HG03442 (cell line): ENCODE data around the gene GARIN5A.
"Not testable (repeated sequence)": the region's sequence is repeated elsewhere in the genome, so short reads cannot be mapped to it uniquely, and the experiment has no call there.

ENCODE experiments used
- ATAC-seq: cut with Tn5 transposase; IDR thresholded peaks from one replicate; pipeline ENCODE4 v1.9.1; 2021; ENCODE audit warnings: mild to moderate bottlenecking, moderate library complexity; ENCODE audit not compliant: unreplicated experiment

GARIN5A gene

DNA sequence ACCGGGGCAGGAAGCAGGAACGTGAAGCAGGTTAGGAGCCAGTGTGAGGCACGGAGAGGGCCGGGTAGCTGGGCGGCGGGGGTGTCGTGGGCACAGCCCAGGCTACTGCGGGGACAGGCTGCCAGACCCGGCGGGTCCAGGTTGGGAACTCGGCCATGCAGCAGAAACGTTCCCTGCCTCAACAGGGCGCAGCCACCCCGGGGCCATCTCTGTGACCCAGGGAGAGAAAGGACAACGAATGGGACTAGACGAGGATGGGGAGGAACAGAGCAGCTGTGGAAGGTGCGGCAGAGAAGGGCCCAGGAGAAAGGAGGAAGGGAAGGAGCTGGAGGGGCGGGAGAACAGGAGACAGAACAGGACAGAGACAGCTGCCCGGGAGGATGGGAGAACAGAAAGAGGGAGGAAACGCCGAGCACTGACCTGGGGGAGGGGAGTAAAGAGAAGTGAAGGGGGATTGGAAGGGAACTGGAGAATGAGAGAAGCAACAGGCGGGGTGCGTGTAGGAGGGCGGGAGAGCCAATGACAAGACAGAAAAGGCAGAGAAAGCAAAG, 12.9 kb upstream of the GARIN5A start:
- no peak for ATAC-seq

DNA sequence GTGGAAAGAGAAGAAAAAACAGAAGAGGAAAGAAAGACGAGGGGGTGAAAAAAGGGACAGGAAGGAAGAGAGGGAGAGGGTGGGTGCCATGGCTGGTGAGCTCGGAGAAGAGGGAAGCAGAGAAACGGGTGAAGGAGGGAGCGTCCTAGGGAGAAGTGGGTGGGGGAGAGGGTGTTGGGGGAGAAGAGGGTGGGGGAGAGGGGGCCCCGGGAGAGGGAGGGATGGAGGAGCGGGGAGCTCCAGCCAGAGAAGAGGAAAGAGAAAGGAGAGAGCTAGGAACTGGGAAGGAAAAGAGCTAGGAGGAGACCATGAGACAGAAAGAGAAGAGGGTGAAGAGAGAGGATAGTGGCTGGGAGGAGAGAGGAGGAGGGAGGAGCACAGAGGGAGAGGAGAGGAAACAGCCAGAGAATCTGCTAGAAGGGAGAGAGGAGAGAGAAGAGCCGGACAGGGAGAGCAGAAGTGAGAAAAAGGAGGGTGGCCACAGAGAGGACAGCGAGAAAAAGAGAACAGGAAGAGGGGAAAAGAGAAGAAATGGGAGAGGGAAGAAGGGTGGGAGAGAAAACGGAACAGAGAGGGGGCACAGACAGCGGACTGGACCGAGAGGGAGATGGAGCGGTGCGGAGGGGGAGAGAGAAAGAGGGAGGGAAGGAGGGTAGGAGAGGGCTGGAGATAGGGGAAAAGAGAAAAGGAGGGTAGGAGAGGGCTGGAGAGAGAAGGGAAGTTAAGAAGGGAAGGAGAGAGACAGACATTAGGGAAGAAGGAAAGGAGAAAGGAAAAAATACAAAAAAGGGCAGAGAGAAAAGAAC, 11.9 kb upstream of the GARIN5A start:
- no peak for ATAC-seq

- ATAC-seq, result no peak
Measured at GRCh38 chr19:50486823-50487515, 10.3 kb upstream of the GARIN5A start.

GRCh38 chr19:50485284-50485955, 8.8 kb upstream of the GARIN5A start:
- ATAC-seq, result no peak

DNA sequence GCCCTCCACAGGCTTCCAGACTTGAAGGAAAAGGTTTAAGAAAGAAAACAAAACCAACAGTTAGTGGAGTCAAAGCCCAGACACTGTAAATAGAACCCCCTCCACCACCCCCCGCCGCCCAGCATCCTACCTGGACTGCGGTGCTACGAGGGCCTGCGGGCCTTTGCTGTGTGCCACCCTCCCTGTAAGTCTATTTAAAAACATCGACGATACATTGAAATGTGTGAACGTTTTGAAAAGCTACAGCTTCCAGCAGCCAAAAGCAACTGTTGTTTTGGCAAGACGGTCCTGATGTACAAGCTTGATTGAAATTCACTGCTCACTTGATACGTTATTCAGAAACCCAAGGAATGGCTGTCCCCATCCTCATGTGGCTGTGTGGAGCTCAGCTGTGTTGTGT, 6.3 kb upstream of the GARIN5A start:
- ATAC-seq, result no peak

GRCh38 chr19:50482271-50482855, 5.7 kb upstream of the GARIN5A start:
- ATAC-seq, result no peak

- no peak for ATAC-seq
Measured at GRCh38 chr19:50481351-50482149, 4.9 kb upstream of the GARIN5A start.

- ATAC-seq, result no peak
Measured at GRCh38 chr19:50480281-50481111, 3.8 kb upstream of the GARIN5A start.

DNA sequence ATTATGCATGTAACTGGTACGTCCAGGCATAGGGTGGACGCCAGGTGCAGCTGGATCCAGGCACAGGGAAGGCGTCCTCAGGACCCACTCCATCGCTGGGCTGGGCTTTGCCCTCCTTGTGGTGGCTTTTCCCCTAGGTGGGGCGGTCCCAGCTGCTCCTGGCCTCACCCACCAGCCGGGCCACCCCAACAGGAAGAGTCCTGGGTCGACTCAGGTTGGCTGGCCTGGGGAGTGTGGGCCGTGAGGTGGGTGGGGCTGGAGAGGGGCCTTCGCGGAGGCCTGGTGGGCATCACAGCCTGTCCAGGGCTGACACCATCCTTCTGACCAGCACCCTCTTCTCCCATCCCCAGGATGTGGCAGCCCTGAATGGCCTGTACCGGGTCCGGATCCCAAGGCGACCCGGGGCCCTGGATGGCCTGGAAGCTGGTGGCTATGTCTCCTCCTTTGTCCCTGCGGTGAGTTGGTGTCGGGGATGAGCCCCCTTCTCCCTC, 3.2 kb upstream of the GARIN5A start:
- ATAC-seq, result no peak

DNA sequence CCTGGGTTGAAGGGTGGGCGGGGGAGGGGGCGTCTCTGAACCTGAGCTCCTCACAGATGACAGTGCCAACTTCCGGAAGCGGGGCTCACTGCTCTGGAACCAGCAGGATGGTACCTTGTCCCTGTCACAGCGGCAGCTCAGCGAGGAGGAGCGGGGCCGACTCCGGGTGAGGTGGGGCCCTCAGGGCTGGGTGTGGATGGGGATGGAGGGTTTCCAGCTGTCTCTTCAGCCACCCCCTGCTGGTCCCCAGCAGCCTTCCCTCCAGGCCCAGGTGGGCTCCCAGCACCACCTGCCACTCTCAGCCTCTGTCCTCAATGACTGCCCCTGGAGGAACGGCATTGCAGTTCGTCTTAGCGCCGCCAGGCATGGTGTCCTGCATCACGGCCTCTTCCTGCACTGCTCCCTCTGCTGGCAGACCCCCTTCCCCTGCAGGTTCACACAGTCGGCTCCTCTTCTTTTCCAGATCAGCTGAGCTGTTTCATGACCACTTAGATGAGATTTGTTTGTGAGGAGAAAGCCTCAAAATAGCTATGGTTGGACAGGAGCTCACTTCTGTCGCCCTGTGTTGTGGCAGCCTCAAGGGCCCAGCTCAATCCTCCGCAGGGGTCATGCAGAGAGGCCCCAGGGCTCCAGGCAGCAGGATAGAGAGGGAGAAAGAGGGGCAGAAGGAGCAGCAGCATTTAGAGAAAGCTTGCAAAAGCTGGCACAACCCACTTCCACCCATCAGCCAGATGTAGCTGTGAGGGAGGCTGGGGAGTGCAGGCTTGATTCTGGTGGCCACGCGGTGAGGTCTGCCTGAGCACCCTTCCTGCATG, 2.5 kb upstream of the GARIN5A start:
- no peak for ATAC-seq

GRCh38 chr19:50477751-50478515, 1.3 kb upstream of the GARIN5A start:
- ATAC-seq, result no peak

DNA sequence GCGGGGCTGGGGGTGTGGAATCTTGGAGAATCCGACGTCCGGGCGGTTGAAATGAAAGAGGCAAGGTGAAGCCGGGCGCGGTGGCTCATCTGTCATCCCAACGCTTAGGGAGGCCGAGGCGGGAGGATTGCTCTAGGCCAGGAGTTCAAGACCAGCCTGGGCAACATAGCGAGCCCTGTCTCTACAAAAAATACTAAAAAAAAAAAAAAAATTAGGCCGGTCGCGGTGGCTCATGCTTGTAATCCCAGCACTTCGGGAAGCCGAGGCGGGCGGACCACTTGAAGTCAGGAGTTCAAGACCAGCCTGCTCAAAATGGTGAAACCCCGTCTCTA, 225 bp upstream of the GARIN5A start:
- ATAC-seq, result no peak

DNA sequence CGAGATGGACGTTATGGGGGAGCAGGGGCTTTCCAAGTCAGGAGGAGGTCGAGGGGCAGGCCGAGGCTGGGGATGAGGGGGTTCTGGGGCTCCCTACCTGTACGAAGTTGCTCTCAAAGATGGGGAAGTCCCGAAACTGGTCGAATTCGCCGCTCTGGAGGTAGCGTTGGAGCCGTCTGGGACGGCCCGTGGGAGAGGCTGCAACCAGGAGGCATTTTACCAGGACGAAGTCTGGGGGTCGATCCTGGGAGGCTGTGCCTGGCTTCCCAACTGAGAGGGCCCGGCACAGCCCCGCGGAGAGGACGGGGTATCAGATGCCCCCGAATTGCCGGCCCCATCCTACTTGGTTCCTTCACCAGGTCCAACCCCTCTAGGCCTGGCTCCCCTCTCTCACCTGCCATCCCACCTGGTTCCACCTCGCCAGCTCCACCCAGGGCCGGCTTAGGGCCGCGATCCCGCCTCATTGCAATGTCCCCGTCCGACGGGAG, 868 bp downstream of the GARIN5A start:
- ATAC-seq, result peak; percentile 13

- no peak for ATAC-seq
Measured at GRCh38 chr19:50475101-50475568, 1.5 kb downstream of the GARIN5A start.

GRCh38 chr19:50473336-50473735, 3.3 kb downstream of the GARIN5A start:
- ATAC-seq, result not testable (repeated sequence)

DNA sequence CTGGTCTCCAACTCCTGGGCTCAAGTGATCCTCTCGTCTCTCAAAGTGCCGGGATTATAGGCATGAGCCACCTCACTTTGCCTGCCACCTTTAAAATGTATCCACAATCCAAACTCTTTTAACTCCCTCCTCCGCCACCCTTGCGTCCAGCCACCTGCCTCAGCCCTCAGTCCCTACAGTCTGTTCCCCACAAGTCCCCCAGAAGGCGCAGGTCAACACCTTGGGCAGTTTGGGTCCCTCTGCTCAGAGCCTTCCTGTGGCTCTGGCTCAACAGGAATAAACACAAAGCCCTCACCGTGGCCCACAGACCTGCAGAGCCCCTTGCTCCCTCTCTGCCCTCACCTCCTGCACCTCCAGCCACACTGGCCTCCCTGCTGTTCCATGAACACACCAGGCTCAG, 7.8 kb downstream of the GARIN5A start:
- no peak for ATAC-seq

GRCh38 chr19:50467566-50467965, 9.1 kb downstream of the GARIN5A start:
- ATAC-seq, result no peak

- ATAC-seq, result no peak
Measured at GRCh38 chr19:50466706-50467039, 10.0 kb downstream of the GARIN5A start.
